H1 (cell line): ENCODE results near the gene NEDD4L. TPM values are rescaled to one million over a fixed set of nuclear protein-coding genes. Genes with fewer than 3 reads are reported as not detected.
A peak's percentile ranks its signal among the peaks of the same experiment; 100 is the strongest.

Experiments used
- CTCF ChIA-PET: fragments of 300-600 bp; sonication (Branson Sonifier 250); formaldehyde crosslinking; loops from one replicate; lab custom pipeline; 2021; ENCODE audit not compliant: partially characterized antibody; lab: Charles Lee
- POLR2A ChIA-PET: fragments of 300-600 bp; sonication (Branson Sonifier 250); formaldehyde crosslinking; loops from one replicate; lab custom pipeline; 2021; ENCODE audit warnings: inconsistent platforms; ENCODE audit not compliant: partially characterized antibody; lab: Charles Lee
- DNase-seq, 2 experiments: peaks; one replicate each; pipeline versions ENCODE4 v3.0.0 to v3.0.0-alpha.2; 2010 to 2022; ENCODE audit warnings: low spot score in 2 of 2, low read depth in 1 of 2, mixed read lengths in 1 of 2
- FAIRE-seq: peaks from 2 replicates; lab custom pipeline; 2011; peaks lifted over from hg19 to GRCh38; lab: Jason Lieb, UNC
- H2AFZ ChIP-seq: 2 replicates; pipeline ENCODE4 v1.8.1; 2012; ENCODE audit warnings: low read length, inconsistent platforms
- H2AK5ac ChIP-seq: 2 replicates; pipeline ENCODE4 v1.6.1; 2013; ENCODE audit warnings: low read depth, low read length
- H2BK120ac ChIP-seq: replicated peaks from 2 replicates; pipeline ENCODE3; 2013; ENCODE audit warnings: low read depth, low read length, inconsistent platforms
- H2BK12ac ChIP-seq: 2 replicates; pipeline ENCODE4 v1.6.1; 2013; ENCODE audit warnings: low read depth, low read length
- H2BK15ac ChIP-seq: 2 replicates; pipeline ENCODE4 v1.6.1; 2013; ENCODE audit warnings: low read length
- H2BK20ac ChIP-seq: 2 replicates; pipeline ENCODE4 v1.6.1; 2013; ENCODE audit warnings: low read length
- H2BK5ac ChIP-seq: 2 replicates; pipeline ENCODE4 v1.6.1; 2013; ENCODE audit warnings: low read depth, low read length
- H3K14ac ChIP-seq: 2 replicates; pipeline ENCODE4 v1.6.1; 2013; ENCODE audit warnings: inconsistent platforms; ENCODE audit not compliant: insufficient read length
- H3K18ac ChIP-seq: 2 replicates; pipeline ENCODE4 v1.6.1; 2013; ENCODE audit warnings: low read length; ENCODE audit errors: extremely low read depth
- H3K23ac ChIP-seq: 2 replicates; pipeline ENCODE4 v1.6.1; 2013; ENCODE audit warnings: inconsistent platforms; ENCODE audit not compliant: insufficient read length
- H3K23me2 ChIP-seq: 2 replicates; pipeline ENCODE4 v1.6.1; 2013; ENCODE audit warnings: low read depth, low read length
- H3K27ac ChIP-seq: 2 replicates; pipeline ENCODE4 v1.6.1; 2011; ENCODE audit warnings: low read depth, low read length, inconsistent platforms
- H3K27me3 ChIP-seq, 4 experiments: replicated peaks in 1 of 4; 1 replicate in 1 of 4; 2 replicates in 3 of 4; pipeline versions ENCODE4 v1.6.1 to v1.8.1; 2011 to 2013; ENCODE audit warnings: low read length in 3 of 4, mild to moderate bottlenecking in 3 of 4, inconsistent platforms in 2 of 4, mixed read lengths in 2 of 4, moderate library complexity in 1 of 4; ENCODE audit not compliant: control insufficient read depth in 3 of 4, insufficient read depth in 3 of 4; ENCODE audit errors: extremely low read depth in 1 of 4
- H3K36me3 ChIP-seq, 4 experiments: 2 replicates each; pipeline versions ENCODE4 v1.6.1 to v1.8.1; 2011 to 2013; ENCODE audit warnings: mild to moderate bottlenecking in 4 of 4, low read length in 3 of 4, moderate library complexity in 2 of 4, control low read depth in 1 of 4, inconsistent platforms in 1 of 4; ENCODE audit not compliant: insufficient read depth in 4 of 4, control insufficient read depth in 2 of 4
- H3K4ac ChIP-seq: replicated peaks from 2 replicates; pipeline ENCODE3; 2013; ENCODE audit warnings: low read length, low read depth, mixed read lengths, inconsistent platforms; ENCODE audit not compliant: insufficient read length
- H3K4me1 ChIP-seq, 4 experiments: replicated peaks in 1 of 4; 1 replicate in 1 of 4; 2 replicates in 3 of 4; pipeline versions ENCODE4 v1.6.1 to v1.8.1; 2011 to 2013; ENCODE audit warnings: low read length in 3 of 4, inconsistent platforms in 2 of 4, mixed read lengths in 1 of 4; ENCODE audit not compliant: insufficient read depth in 4 of 4, control insufficient read depth in 3 of 4
- H3K4me2 ChIP-seq, 2 experiments: 2 replicates each; pipeline versions ENCODE4 v1.6.1 to v1.8.1; 2011 to 2013; ENCODE audit warnings: low read depth in 2 of 2, low read length in 2 of 2, control low read depth in 1 of 2, inconsistent platforms in 1 of 2, mild to moderate bottlenecking in 1 of 2; ENCODE audit not compliant: insufficient read depth in 1 of 2
- H3K4me3 ChIP-seq, 4 experiments: fragments of 200-600, 300-600 bp in 1 of 4; sonication (generic), shearing (Covaris generic), sonication (Bioruptor Twin) in 1 of 4; 2 replicates each; pipeline versions ENCODE4 v1.5.1 to v1.8.1; 2011 to 2016; ENCODE audit warnings: low read length in 4 of 4, low read depth in 3 of 4, control low read depth in 2 of 4, inconsistent platforms in 2 of 4, mild to moderate bottlenecking in 2 of 4, mixed read lengths in 1 of 4, moderate library complexity in 1 of 4; ENCODE audit not compliant: insufficient read depth in 2 of 4; ENCODE audit errors: extremely low read depth in 1 of 4
- H3K56ac ChIP-seq: replicated peaks from 2 replicates; pipeline ENCODE3; 2013; ENCODE audit warnings: low read depth, mild to moderate bottlenecking, mixed read lengths, low read length, inconsistent platforms; ENCODE audit not compliant: insufficient read length
- H3K79me1 ChIP-seq: 2 replicates; pipeline ENCODE4 v1.6.1; 2013; ENCODE audit warnings: low read depth, low read length, control low read depth
- H3K79me2 ChIP-seq, 2 experiments: 2 replicates each; pipeline versions ENCODE4 v1.6.1 to v1.8.1; 2012 to 2013; ENCODE audit warnings: low read length in 2 of 2, mild to moderate bottlenecking in 2 of 2, inconsistent platforms in 1 of 2; ENCODE audit not compliant: insufficient read depth in 2 of 2, control insufficient read depth in 1 of 2
- H3K9ac ChIP-seq, 4 experiments: replicated peaks in 1 of 4; 1 replicate in 1 of 4; 2 replicates in 3 of 4; pipeline versions ENCODE4 v1.6.1 to v1.8.1; 2011 to 2013; ENCODE audit warnings: low read depth in 3 of 4, low read length in 3 of 4, control low read depth in 2 of 4, mild to moderate bottlenecking in 2 of 4, moderate library complexity in 2 of 4, inconsistent platforms in 1 of 4; ENCODE audit errors: extremely low read depth in 1 of 4
- H3K9me3 ChIP-seq, 2 experiments: 2 replicates each; pipeline versions ENCODE4 v1.6.1 to v1.8.1; 2012 to 2013; ENCODE audit warnings: mild to moderate bottlenecking in 2 of 2, moderate library complexity in 2 of 2, control low read depth in 1 of 2, inconsistent platforms in 1 of 2, low read depth in 1 of 2, low read length in 1 of 2, mixed read lengths in 1 of 2; ENCODE audit not compliant: insufficient read depth in 2 of 2
- H4K20me1 ChIP-seq, 2 experiments: replicated peaks in 1 of 2; 2 replicates each; pipeline versions ENCODE3 to v1.8.1; 2011 to 2013; ENCODE audit warnings: inconsistent platforms in 2 of 2, low read length in 2 of 2, mild to moderate bottlenecking in 1 of 2; ENCODE audit not compliant: insufficient read depth in 2 of 2, control insufficient read depth in 1 of 2
- H4K5ac ChIP-seq: 2 replicates; pipeline ENCODE4 v1.6.1; 2013; ENCODE audit warnings: low read length, low read depth, mixed read lengths, inconsistent platforms; ENCODE audit not compliant: insufficient read length
- H4K8ac ChIP-seq: 2 replicates; pipeline ENCODE4 v1.8.0; 2013; ENCODE audit warnings: mild to moderate bottlenecking, moderate library complexity, low read length, inconsistent platforms; ENCODE audit not compliant: insufficient read depth; ENCODE audit errors: extremely low read depth
- H4K91ac ChIP-seq: replicated peaks from 2 replicates; pipeline ENCODE3; 2013; ENCODE audit warnings: low read length, mixed read lengths, inconsistent platforms; ENCODE audit not compliant: insufficient read length
- NANOG ChIP-seq: IDR thresholded peaks from 2 replicates; pipeline ENCODE4 v1.6.1; 2011; ENCODE audit warnings: low read length, low read depth, mild to moderate bottlenecking, inconsistent platforms; ENCODE audit not compliant: insufficient read depth, poor library complexity, severe bottlenecking
- NRF1 ChIP-seq: IDR thresholded peaks from 2 replicates; pipeline ENCODE4 v1.6.1; 2011; ENCODE audit warnings: mild to moderate bottlenecking, low read depth, low read length, improper control_type of control experiment
- PHF8 ChIP-seq: fragments of 200-600 bp; sonication (generic); conservative IDR thresholded peaks from 2 replicates; pipeline ENCODE4 v1.7.1; 2012; ENCODE audit warnings: low read depth, mild to moderate bottlenecking, inconsistent platforms, low read length, moderate library complexity
- RAD21 ChIP-seq, 2 experiments: IDR thresholded peaks in 1 of 2; conservative IDR thresholded peaks in 1 of 2; 2 replicates each; pipeline ENCODE4 v1.6.1; 2011; ENCODE audit warnings: low read depth in 2 of 2, low read length in 2 of 2, improper control_type of control experiment in 1 of 2, inconsistent platforms in 1 of 2, mild to moderate bottlenecking in 1 of 2, moderate library complexity in 1 of 2
- SP4 ChIP-seq: IDR thresholded peaks from 2 replicates; pipeline ENCODE4 v1.6.1; 2012; ENCODE audit warnings: low read length, inconsistent platforms
- SRF ChIP-seq: IDR thresholded peaks from 2 replicates; pipeline ENCODE4 v1.6.1; 2011; ENCODE audit warnings: mild to moderate bottlenecking, low read depth, low read length, moderate library complexity
- TAF1 ChIP-seq: IDR thresholded peaks from 2 replicates; pipeline ENCODE4 v1.6.1; 2011; ENCODE audit warnings: mild to moderate bottlenecking, low read depth, low read length
- WGBS, 2 experiments: shearing (Covaris generic) in 1 of 2; methylation state at CpG; one replicate each; pipeline versions ENCODE4 v1.1.6 to v1.1.7; 2013 to 2015; ENCODE audit warnings: low lambda C conversion rate in 2 of 2, mixed read lengths in 2 of 2, inconsistent platforms in 1 of 2, low coverage in 1 of 2, missing lambda C conversion rate in 1 of 2; ENCODE audit not compliant: insufficient replicate concordance in 2 of 2, insufficient coverage in 1 of 2, insufficient read length in 1 of 2; ENCODE audit errors: extremely low coverage in 1 of 2, missing lambda C conversion rate in 1 of 2; 5-methylcytosine and 5-hydroxymethylcytosine counted together
- polyA plus RNA-seq, 7 experiments: library from polyadenylated mRNA; depleted of rRNA in 3 of 7; stranded (reverse) in 5 of 7; unstranded in 2 of 7; fragments of >200 nt in 5 of 7; fragments of 200-250 nt in 2 of 7; gene quantifications; 1 replicate in 5 of 7; 2 replicates in 1 of 7; 4 replicates in 1 of 7; pipeline versions ENCODE4 v1.2.1 to v1.2.3, GENCODE V29; 2011 to 2013; ENCODE audit warnings: missing spikeins in 2 of 7, mixed read lengths in 2 of 7
- total RNA-seq: library from RNA; stranded (reverse); fragmentation: NEBNext Ultra II Directional; extraction: Animal tissue kit (Norgen Biotek cat#: 25700); gene quantifications from 2 replicates; pipeline ENCODE4 v1.2.1, GENCODE V29; 2021
- TF ChIP-seq, protein P1 (sequence below), 3 experiments: IDR thresholded peaks; 1 replicate in 2 of 3; 2 replicates in 1 of 3; pipeline versions ENCODE4 v1.5.1 to v1.6.1; 2011; ENCODE audit warnings: low read length in 3 of 3, mild to moderate bottlenecking in 3 of 3, inconsistent platforms in 2 of 3, low read depth in 1 of 3, moderate library complexity in 1 of 3; ENCODE audit not compliant: insufficient read depth in 1 of 3; ENCODE audit errors: control extremely low read depth in 1 of 3
- TF ChIP-seq, protein P2 (sequence below): IDR thresholded peaks from 2 replicates; pipeline ENCODE4 v1.6.1; 2012; ENCODE audit warnings: low read length, inconsistent platforms

The NEDD4L gene
- total and polyA plus RNA-seq, 2 of the 8 experiments (the other 6 are each of a cell fraction or from before 2014, with no cell fraction given) = 37.3 to 69.8 TPM

DNA sequence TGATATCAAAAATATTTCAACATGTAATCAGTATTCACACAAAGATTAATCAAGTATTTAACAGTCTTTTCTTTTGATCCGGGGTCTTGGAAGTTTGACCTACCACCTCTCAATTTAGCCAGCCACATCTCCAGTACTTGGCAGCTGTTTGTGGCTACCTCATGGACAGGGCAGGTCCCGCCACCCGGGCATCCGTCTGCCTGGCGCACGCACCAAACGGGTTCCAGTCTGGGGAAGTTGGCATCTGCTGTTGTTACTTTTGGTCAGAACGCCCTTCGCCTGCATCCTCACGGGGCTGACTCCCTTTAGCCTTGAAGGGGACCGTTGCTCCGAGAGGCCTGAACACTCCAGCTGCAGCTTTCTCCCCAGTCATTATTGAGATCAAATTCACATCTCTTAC, 81.7 kb downstream of the NEDD4L start:
- Histone ChIP-seq H3K4me3 (no peak overlapping the region), H2BK15ac (no peak overlapping the region), H3K9ac (no peak overlapping the region), H4K20me1 (peaks cover 2 to 8% of the 10 kb centered on the region in 2 experiments), H3K56ac (no peak overlapping the region), H4K8ac (no peak overlapping the region), H3K23ac (no peak overlapping the region), H3K79me1 (peaks cover 5% of the 10 kb centered on the region), H3K4ac (no peak overlapping the region), H3K23me2 (no peaks in the 10 kb centered on the region; the same call in 1 of the 2 replicates), H4K91ac (no peak overlapping the region), H3K79me2 (peaks cover 4 to 60% of the 10 kb centered on the region in 2 experiments; a peak in 3 of 4 replicates), H2BK120ac (no peak overlapping the region), H3K14ac (no peak overlapping the region), H2BK5ac (no peak overlapping the region), H4K5ac (no peak overlapping the region), H3K27ac (no peak overlapping the region), H2BK20ac (no peak overlapping the region), H3K4me1 (no peaks in the 10 kb centered on the region), H2BK12ac (no peak overlapping the region), H3K18ac (no peak overlapping the region), H3K36me3 (no peaks in the 10 kb centered on the region), H3K27me3 (no peaks in the 10 kb centered on the region), H2AK5ac (no peak overlapping the region), H2AFZ (no peak overlapping the region), H3K4me2 (no peak overlapping the region), H3K9me3 (no peaks in the 10 kb centered on the region)
- ChIA-PET POLR2A (no interaction called here), CTCF (interaction anchor here (0.6 to 7.1 kb wide), 14 partner anchors 8 to 168 kb away, joined by 3 to 63 read pairs (median 3); partner anchors contain the start of gene NEDD4L)
- DNase-seq = peak in 1 of 2 experiments; percentile 35
- WGBS, 2 experiments = 94% methylated on average over 12 of the region's 12 CpGs; no CpG with 5 or more reads in 1 of the 2 experiments
- no peak for FAIRE-seq
- TF ChIP-seq, protein P1, sequence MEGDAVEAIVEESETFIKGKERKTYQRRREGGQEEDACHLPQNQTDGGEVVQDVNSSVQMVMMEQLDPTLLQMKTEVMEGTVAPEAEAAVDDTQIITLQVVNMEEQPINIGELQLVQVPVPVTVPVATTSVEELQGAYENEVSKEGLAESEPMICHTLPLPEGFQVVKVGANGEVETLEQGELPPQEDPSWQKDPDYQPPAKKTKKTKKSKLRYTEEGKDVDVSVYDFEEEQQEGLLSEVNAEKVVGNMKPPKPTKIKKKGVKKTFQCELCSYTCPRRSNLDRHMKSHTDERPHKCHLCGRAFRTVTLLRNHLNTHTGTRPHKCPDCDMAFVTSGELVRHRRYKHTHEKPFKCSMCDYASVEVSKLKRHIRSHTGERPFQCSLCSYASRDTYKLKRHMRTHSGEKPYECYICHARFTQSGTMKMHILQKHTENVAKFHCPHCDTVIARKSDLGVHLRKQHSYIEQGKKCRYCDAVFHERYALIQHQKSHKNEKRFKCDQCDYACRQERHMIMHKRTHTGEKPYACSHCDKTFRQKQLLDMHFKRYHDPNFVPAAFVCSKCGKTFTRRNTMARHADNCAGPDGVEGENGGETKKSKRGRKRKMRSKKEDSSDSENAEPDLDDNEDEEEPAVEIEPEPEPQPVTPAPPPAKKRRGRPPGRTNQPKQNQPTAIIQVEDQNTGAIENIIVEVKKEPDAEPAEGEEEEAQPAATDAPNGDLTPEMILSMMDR (IDR thresholded peaks at IDR 0.05; ENCODE audit: control extremely low read depth in 1 of 3, insufficient read depth in 1 of 3, low read depth in 1 of 3, low read length in 3 of 3) = no peak
- TF ChIP-seq SP4 (no peak), NRF1 (no peak), RAD21 (IDR thresholded peaks at IDR 0.05 in 1 of 2, conservative IDR thresholded peaks at IDR 0.05 in 1 of 2; ENCODE audit: low read depth in 2 of 2, low read length in 2 of 2) (no peak), SRF (no peak), NANOG (no peak), TAF1 (no peak), PHF8 (no peak)
- TF ChIP-seq, protein P2, sequence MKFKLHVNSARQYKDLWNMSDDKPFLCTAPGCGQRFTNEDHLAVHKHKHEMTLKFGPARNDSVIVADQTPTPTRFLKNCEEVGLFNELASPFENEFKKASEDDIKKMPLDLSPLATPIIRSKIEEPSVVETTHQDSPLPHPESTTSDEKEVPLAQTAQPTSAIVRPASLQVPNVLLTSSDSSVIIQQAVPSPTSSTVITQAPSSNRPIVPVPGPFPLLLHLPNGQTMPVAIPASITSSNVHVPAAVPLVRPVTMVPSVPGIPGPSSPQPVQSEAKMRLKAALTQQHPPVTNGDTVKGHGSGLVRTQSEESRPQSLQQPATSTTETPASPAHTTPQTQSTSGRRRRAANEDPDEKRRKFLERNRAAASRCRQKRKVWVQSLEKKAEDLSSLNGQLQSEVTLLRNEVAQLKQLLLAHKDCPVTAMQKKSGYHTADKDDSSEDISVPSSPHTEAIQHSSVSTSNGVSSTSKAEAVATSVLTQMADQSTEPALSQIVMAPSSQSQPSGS = no peak
